Ramos (cell line): Measurements from ENCODE around the gene CEACAM16.

ENCODE experiments used
- in situ Hi-C: fragments of 300-500 bp; cut with MboI; formaldehyde crosslinking; loops from one replicate; pipeline ENCODE4 v1.14.3; 2022; ENCODE audit warnings: low sequenced_read_pairs; ENCODE audit not compliant: unreplicated experiment

Gene CEACAM16

DNA sequence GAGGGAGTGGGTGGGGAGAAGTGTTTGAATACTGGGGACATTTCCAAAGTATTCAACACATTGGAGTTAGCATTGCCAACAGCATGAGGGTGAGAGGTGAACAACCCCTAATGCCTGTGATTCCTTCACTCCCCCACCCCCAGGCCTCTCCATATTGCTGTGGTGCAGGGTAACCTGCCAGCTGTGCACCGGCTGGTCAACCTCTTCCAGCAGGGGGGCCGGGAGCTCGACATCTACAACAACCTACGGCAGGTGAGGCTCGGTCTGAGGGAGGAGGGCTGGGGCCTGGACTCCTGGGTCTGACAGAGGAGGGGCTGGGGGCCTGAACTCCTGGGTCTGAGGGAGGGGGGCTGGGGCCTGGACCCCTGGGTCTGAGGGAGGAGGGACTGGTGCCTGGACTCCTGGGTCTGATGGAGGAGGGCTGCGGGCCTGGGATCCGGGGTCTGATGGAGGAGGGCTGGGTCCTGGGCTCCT lies 57.2 kb downstream of the CEACAM16 start:
- in situ Hi-C loops: loop anchor here (25.0 kb wide), 1 partner anchor 994 kb away; the partner anchor contains the start of gene SMG9

DNA sequence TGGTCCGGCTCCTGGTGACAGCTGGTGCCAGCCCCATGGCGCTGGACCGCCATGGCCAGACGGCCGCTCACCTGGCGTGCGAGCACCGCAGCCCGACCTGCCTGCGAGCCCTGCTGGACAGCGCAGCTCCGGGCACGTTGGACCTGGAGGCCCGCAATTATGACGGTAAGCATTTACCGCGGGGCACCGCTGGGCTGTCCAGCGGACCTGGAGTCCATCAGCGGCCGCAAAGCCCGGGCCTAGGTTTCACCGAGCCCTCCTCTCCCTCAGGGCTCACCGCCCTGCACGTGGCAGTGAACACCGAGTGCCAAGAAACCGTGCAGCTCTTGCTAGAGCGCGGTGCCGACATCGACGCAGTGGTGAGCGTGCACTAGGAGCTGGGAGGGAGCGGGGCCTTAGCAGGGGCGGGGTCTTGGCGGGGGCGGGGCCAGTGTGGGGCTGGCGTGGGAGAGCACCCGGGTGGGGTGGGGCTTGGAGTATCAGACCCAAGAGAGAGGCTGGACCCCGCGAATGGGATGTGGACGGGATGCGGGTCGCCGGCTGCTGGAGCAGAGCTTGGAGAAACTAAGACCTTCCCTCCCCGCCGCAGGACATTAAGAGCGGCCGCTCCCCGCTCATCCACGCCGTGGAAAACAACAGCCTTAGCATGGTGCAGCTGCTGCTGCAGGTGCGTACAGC lies 58.2 kb downstream of the CEACAM16 start:
- in situ Hi-C loops: loop anchor here (25.0 kb wide), 1 partner anchor 995 kb away; the partner anchor contains the start of gene SMG9

DNA sequence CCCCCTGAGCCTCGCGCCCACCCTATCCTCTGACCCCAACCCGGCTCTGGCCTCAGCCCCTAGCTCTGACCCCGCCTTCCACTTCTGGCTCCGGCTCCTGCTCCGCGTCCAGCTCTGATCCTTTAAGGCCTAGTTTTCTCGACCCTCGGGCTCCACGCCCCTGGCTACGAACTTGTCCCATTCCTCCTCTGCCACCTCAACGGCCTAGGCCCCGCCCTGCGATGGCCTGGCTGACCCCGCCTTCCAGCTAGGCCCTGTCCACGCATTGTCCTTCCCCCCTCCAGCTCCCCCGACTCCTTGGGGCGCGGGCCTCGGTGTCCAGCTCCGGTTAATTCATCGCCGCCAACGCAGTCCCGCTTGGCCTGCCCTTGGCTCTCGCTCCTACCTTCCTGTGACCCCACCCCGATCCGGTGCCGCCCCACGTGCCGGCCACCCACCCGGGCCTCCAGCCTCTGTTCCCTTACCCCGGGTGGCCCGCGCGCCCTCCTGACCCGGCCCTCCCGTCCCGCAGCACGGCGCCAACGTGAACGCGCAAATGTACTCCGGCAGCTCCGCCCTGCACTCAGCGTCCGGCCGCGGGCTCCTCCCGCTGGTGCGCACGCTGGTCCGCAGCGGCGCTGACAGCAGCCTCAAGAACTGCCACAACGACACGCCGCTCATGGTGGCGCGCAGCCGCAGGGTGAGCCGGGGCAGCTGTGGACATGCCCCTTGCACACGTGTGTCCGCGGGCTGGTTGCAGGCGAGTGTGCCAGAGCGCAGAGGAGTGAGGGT lies 59.0 kb downstream of the CEACAM16 start:
- in situ Hi-C loops: loop anchor here (25.0 kb wide), 1 partner anchor 996 kb away; the partner anchor contains the start of gene SMG9

DNA sequence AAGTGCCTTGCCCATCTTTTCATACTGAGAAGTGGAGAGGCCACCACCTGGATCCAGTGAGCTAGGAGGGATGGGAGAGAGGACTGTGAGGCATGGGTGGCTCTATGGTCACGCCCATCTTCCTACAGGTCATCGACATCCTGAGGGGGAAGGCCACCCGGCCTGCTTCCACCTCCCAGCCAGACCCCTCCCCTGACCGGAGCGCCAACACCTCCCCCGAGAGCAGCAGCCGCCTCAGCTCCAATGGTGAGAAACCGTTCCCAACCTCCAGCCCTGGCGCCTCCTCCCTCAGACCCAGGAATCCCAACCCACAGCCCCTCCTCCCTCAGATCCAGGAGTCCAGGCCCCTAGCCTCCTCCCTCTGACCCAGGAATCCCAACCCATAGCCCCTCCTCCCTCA lies 59.6 kb downstream of the CEACAM16 start:
- in situ Hi-C loops: loop anchor here (25.0 kb wide), 1 partner anchor 996 kb away; the partner anchor contains the start of gene SMG9

DNA sequence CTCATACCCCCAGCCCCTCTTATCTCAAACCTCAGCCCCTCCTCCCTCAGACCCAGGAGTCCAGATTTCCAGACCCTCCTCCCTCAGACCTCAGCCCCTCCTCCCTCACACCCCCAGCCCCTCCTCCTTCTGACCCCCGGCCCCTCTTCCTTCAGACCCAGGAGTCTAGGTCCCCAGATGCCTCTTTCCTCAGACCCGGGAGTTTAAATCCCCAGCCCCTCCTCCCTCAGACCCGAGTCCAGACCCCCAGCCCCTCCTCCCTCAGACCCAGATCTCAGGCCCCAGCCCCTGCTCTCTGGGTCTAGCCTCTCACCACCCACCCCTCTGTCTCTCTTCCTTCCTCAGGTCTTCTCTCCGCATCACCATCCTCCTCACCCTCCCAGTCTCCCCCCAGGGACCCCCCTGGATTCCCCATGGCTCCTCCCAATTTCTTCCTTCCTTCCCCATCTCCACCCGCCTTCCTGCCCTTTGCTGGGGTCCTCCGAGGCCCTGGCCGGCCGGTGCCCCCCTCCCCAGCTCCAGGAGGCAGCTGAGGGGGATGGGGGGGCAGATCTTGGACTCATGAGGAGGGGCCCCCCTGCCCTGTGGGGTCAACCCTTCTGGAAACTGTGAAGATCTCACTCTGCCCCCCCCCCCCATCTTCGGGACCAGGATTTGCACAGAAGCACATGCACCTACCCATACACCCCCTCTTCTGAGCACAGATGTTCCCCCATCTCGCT lies 60.3 kb downstream of the CEACAM16 start:
- in situ Hi-C loops: loop anchor here (25.0 kb wide), 1 partner anchor 997 kb away; the partner anchor contains the start of gene SMG9
